ENCODE data around the gene KCP. TPM values are rescaled to one million over a fixed set of nuclear protein-coding genes. Genes with fewer than 3 reads are reported as not detected.
A peak's percentile ranks its signal among the peaks of the same experiment; 100 is the strongest.

Gene KCP
- total RNA-seq, 3 donors from 2014 or later = 0.33 to 2.2 (median 0.88) TPM

DNA sequence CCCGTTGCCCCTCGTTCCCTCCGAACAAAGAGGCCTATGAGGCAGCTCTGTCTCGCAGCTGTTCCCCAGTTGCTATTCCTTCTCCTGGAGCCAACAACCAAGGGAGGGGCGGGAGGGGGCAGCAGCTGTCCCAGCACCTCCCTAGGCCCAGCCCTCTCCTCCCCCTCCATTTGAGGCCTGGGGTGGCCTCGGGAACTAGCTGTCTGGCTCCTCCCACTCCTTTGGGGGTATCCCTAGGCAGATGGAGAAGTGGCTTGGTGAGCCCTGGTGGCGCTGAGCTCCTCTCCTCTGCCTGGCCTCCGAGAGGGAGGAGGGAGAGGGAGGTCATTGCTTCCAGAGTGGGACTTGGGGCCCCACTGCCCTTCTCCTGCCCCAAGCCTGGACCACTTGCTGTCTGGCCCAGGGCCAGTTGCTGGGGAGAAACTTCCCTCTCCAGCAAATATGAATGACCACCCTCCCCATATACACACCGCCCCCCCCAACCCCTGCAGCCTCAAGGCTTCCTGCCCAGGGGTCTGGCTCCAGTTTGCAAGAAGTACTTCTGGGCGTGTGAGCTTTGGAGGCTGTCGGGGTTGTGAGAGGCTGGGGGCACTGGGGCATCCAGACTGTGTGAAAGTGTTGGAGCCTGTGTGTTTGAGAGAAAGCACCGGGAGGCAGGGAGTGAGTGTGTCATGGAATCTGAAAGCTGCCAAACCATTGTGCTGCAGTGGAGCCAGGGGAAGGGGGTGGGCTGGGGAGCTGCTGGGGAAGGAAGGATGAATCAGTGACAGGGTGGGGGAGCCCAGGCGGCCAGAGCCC, 77.2 kb downstream of the KCP start:
- no peaks in the 10 kb centered on the region for H3K36me3 ChIP-seq
- DNase-seq (ENCODE audit: low spot score in 2 of 2) = peak in 1 of 2 donors; percentile 24
- peaks cover 0 to 7% of the 10 kb centered on the region in 2 donors for H3K4me1 ChIP-seq
- H3K27ac ChIP-seq = peak overlapping the region; percentile 68 to 90
- intact Hi-C loops (cut with DNase I; ENCODE audit: low total_unique reads) = no loop called here
- peaks cover 0 to 9% of the 10 kb centered on the region in 2 donors for H3K27me3 ChIP-seq
- peak overlapping the region in 1 of 3 donors; percentile 85 for H3K4me3 ChIP-seq
- H3K9me3 ChIP-seq = no peaks in the 10 kb centered on the region
- no peak for TF ChIP-seq POLR2AphosphoS5 (IDR thresholded peaks at IDR 0.05)
- no peak for TF ChIP-seq POLR2A (IDR thresholded peaks at IDR 0.05)
- TF ChIP-seq, protein P1, sequence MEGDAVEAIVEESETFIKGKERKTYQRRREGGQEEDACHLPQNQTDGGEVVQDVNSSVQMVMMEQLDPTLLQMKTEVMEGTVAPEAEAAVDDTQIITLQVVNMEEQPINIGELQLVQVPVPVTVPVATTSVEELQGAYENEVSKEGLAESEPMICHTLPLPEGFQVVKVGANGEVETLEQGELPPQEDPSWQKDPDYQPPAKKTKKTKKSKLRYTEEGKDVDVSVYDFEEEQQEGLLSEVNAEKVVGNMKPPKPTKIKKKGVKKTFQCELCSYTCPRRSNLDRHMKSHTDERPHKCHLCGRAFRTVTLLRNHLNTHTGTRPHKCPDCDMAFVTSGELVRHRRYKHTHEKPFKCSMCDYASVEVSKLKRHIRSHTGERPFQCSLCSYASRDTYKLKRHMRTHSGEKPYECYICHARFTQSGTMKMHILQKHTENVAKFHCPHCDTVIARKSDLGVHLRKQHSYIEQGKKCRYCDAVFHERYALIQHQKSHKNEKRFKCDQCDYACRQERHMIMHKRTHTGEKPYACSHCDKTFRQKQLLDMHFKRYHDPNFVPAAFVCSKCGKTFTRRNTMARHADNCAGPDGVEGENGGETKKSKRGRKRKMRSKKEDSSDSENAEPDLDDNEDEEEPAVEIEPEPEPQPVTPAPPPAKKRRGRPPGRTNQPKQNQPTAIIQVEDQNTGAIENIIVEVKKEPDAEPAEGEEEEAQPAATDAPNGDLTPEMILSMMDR (IDR thresholded peaks at IDR 0.05) = no peak

DNA sequence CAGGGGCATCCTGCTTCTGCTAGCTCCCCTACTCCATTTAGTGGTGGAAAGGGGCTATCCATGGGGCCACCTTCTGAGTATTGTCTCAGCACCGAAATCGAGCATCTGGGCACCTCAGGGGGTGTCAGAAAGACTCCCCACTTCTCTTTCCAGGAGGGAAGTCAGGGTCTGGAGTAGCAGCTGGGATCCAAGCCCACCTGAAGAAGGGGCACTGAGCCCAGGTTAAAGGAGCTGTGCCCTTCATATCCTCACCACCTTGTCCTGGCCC, 77.7 kb downstream of the KCP start:
- Histone ChIP-seq H3K4me3 (peak overlapping the region; percentile 51 to 85 (median 53)), H3K4me1 (peaks cover 0 to 7% of the 10 kb centered on the region in 2 donors), H3K27ac (peak overlapping the region; percentile 68 to 90), H3K9me3 (no peaks in the 10 kb centered on the region), H3K27me3 (peaks cover 0 to 9% of the 10 kb centered on the region in 2 donors), H3K36me3 (no peaks in the 10 kb centered on the region)
- intact Hi-C loops (cut with DNase I; ENCODE audit: low total_unique reads) = no loop called here
- no peak for TF ChIP-seq POLR2AphosphoS5 (IDR thresholded peaks at IDR 0.05)
- TF ChIP-seq, protein P1 (IDR thresholded peaks at IDR 0.05) = no peak
- TF ChIP-seq POLR2A (IDR thresholded peaks at IDR 0.05) = no peak
- no peak for DNase-seq (ENCODE audit: low spot score in 2 of 2)

DNA sequence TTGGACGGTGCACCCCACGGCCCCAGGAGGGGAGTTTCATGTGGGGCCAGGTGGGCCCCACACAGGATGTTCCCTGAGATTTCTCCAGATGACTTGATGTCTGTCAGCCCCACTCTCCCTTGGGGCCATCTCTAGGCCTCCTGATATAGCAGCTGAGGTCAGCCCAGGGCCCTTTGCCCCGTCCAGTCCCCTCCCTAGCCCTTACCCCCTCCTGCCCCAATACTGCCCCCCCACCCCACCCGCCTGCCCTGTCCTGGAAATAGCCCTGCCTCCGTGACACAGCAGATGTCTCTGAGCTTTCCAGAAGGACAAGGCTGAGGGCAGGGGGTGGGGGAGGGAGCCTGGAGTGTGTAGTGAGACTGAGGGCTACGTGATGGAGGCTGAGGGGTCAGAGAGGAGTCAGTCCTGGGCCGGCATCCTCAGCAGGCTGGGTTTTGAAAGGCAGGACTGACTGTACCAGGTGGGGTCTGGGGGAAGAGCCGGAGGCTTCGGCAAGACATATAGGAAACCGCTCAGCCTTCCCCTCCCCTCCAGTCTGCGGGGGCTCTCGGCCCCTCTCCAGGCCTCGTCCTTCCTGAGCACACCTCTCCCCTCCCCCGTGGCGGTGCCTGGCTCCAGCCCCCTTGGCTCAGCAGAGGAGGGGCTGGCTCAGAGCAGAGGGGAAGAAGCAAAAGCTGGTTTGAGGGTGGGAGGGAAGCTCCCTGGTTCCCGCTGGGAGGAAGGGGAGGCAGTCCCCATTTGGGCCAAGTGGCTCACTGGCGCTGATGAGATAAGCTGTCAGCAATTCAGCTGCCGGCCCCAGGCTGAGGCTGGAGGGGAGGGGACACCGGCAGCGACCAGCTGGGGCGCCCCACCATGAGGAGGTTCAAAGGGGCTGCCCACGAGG, 78.3 kb downstream of the KCP start:
- Histone ChIP-seq H3K4me1 (peaks cover 0 to 7% of the 10 kb centered on the region in 2 donors), H3K9me3 (no peaks in the 10 kb centered on the region), H3K4me3 (peak overlapping the region; percentile 51 to 85 (median 53)), H3K27me3 (peaks cover 0 to 9% of the 10 kb centered on the region in 2 donors), H3K27ac (peak overlapping the region; percentile 68 to 90), H3K36me3 (no peaks in the 10 kb centered on the region)
- TF ChIP-seq POLR2A (IDR thresholded peaks at IDR 0.05) = no peak
- no peak for TF ChIP-seq POLR2AphosphoS5 (IDR thresholded peaks at IDR 0.05)
- TF ChIP-seq, protein P1 (IDR thresholded peaks at IDR 0.05) = no peak
- intact Hi-C loops (cut with DNase I; ENCODE audit: low total_unique reads) = no loop called here
- DNase-seq (ENCODE audit: low spot score in 2 of 2) = no peak

DNA sequence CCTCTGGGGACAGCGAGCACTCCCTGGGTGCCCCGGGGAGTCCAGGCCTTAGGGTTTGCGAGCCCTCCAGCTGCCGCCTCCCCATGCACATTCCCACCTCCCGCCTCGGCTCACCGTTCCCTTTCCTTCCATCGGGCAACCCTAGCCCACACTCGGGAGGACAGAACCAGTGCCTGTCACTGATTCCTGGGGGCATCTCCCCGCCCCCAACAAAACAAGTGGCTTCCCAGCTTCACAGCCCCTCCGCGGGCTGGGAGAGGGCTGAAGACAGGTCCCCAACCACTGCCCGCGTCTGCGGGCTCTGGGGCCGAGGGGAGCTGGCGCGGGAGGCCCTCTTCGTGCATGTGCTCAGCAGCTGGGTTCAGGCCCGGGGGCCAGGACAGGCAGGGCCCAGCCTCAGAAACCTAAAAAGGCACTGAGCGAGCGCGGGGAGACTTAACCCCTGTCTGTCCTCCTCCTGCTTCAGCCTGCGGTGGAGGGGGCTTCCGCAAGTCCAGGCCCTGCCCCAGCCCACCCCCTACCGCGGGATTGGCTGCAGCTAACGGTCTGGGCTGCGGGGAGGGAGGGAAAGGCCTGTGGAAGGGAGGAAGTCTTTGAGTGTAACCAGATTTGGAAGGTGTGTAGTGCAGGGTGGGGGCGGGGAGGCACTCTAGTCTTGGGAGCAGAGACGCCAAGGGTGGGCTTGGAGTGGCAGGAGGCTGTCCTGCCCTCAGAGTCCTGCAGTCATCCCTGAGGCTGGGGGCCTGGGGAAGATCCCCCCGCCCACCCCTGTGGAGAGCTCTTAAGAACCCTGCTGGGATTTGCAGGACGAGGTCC, 79.1 kb downstream of the KCP start:
- Histone ChIP-seq H3K27ac (peak overlapping the region; percentile 33 to 90), H3K27me3 (peaks cover 0 to 9% of the 10 kb centered on the region in 2 donors), H3K4me1 (peaks cover 0 to 7% of the 10 kb centered on the region in 2 donors), H3K4me3 (peak overlapping the region; percentile 51 to 85 (median 53)), H3K36me3 (no peaks in the 10 kb centered on the region), H3K9me3 (no peaks in the 10 kb centered on the region)
- intact Hi-C loops (cut with DNase I; ENCODE audit: low total_unique reads) = no loop called here
- no peak for DNase-seq (ENCODE audit: low spot score in 2 of 2)
- TF ChIP-seq, protein P1 (IDR thresholded peaks at IDR 0.05) = no peak
- TF ChIP-seq POLR2A (IDR thresholded peaks at IDR 0.05) (no peak), POLR2AphosphoS5 (IDR thresholded peaks at IDR 0.05) (no peak)

Data from breast epithelium (tissue), 4 donors.